ENCODE measurements around the gene PDE12.

DNA sequence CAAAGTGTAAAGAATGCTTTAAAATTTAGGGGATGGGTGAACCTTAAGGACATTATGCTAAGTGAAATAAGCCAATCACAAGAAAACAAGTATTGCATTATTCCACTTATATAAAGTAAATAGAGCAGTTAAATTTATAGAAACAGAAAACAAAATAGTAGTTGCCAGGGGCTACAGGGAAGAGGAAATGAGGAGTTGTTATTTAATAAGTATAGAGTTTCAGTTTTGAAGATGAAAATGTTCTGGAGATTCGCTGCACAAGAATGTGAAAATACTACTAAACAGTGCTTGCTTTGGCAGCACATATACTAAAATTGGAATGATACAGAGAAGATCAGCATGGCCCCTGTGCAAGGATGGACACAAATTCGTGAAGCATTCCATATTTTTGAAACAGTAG is 43.9 kb upstream of the PDE12 start:
- TF ChIP-seq SRF (IDR thresholded peaks at IDR 0.05; ENCODE audit: low read depth, low read length) (no peak), ISL2 (CRISPR knock-in tag; IDR thresholded peaks at IDR 0.05) (no peak), YY1 (IDR thresholded peaks at IDR 0.05; ENCODE audit: insufficient read depth, insufficient replicate concordance, low read depth, low read length) (no peak)

Data from HepG2 (cell line).